B cell (primary cell): Measurements from ENCODE around the gene TMEM139. TPM values are rescaled to one million over a fixed set of nuclear protein-coding genes. Genes with fewer than 3 reads are reported as not detected.

Source experiments
- ATAC-seq: fragments of 200-7000 bp; cut with Tn5 transposase; one replicate; pipeline ENCODE4 v1.10.0; 2021; ENCODE audit warnings: low read depth, mild to moderate bottlenecking, moderate number of reproducible peaks, moderate library complexity
- CTCF ChIA-PET: fragments of 350-600 bp; sonication (Branson Sonifier 250); formaldehyde crosslinking; loops from one replicate; lab custom pipeline; 2021; ENCODE audit warnings: antibody characterized with exemption, inconsistent platforms; lab: Charles Lee
- POLR2A ChIA-PET: fragments of 350-600 bp; sonication (Branson Sonifier 250); formaldehyde crosslinking; loops from one replicate; lab custom pipeline; 2021; ENCODE audit warnings: antibody characterized with exemption; lab: Charles Lee
- DNase-seq: peaks from one replicate; pipeline ENCODE4 v3.0.0; 2013
- H2AFZ ChIP-seq: 2 replicates; pipeline ENCODE4 v1.6.1; 2012; ENCODE audit warnings: mild to moderate bottlenecking, low read depth, low read length; ENCODE audit not compliant: insufficient read depth, poor library complexity, severe bottlenecking
- H3K27ac ChIP-seq, 2 donors: 1 replicate in 1 of 2; 2 replicates in 1 of 2; pipeline ENCODE4 v1.5.1; 2012 to 2013; ENCODE audit warnings: low read length in 2 of 2, mild to moderate bottlenecking in 2 of 2, moderate library complexity in 1 of 2
- H3K27me3 ChIP-seq, 4 experiments: fragments of 200-600 bp in 1 of 4; sonication (generic) in 1 of 4; replicated peaks in 1 of 4; 1 replicate in 2 of 4; 2 replicates in 2 of 4; pipeline versions ENCODE4 v1.6.1 to v1.7.0; 2013 to 2016; ENCODE audit warnings: low read length in 3 of 4, mild to moderate bottlenecking in 2 of 4, mixed read lengths in 1 of 4, moderate library complexity in 1 of 4; ENCODE audit not compliant: insufficient read depth in 4 of 4, control insufficient read depth in 3 of 4; ENCODE audit errors: control extremely low read depth in 1 of 4
- H3K36me3 ChIP-seq, 2 experiments: replicated peaks in 1 of 2; 1 replicate in 1 of 2; 2 replicates in 1 of 2; pipeline versions ENCODE4 v1.6.1 to v1.7.1; 2013; ENCODE audit warnings: low read length in 1 of 2; ENCODE audit not compliant: insufficient read depth in 2 of 2, control insufficient read depth in 1 of 2; ENCODE audit errors: control extremely low read depth in 1 of 2, extremely low read depth in 1 of 2
- H3K4me1 ChIP-seq, 2 donors: fragments of 200-600 bp in 1 of 2; sonication (generic) in 1 of 2; 1 replicate in 1 of 2; 2 replicates in 1 of 2; pipeline versions ENCODE4 v1.5.1 to v1.6.1; 2013 to 2017; ENCODE audit warnings: low read length in 2 of 2; ENCODE audit not compliant: control insufficient read depth in 2 of 2, insufficient read depth in 2 of 2
- H3K4me2 ChIP-seq: replicated peaks from 2 replicates; pipeline ENCODE3; 2012; ENCODE audit warnings: mild to moderate bottlenecking, low read depth, low read length; ENCODE audit not compliant: poor library complexity, severe bottlenecking
- H3K4me3 ChIP-seq, 5 experiments: fragments of 200-600 bp in 1 of 5; sonication (generic) in 1 of 5; 1 replicate in 3 of 5; 2 replicates in 2 of 5; pipeline versions ENCODE4 v1.5.1 to v1.7.0; 2011 to 2016; ENCODE audit warnings: low read length in 4 of 5, mild to moderate bottlenecking in 4 of 5, low read depth in 2 of 5, control low read depth in 1 of 5, moderate library complexity in 1 of 5; ENCODE audit not compliant: insufficient read depth in 1 of 5; ENCODE audit errors: control extremely low read depth in 1 of 5, extremely low read depth in 1 of 5
- H3K79me2 ChIP-seq: fragments of 200-600 bp; sonication (generic); one replicate; pipeline ENCODE4 v1.6.0; 2016; ENCODE audit warnings: low read length; ENCODE audit not compliant: control insufficient read depth, insufficient read depth
- H3K9ac ChIP-seq: fragments of 200-600 bp; sonication (generic); 2 replicates; pipeline ENCODE4 v1.6.1; 2017; ENCODE audit warnings: mild to moderate bottlenecking, low read length, moderate library complexity
- H3K9me3 ChIP-seq, 3 donors: one replicate each; pipeline versions ENCODE4 v1.6.1 to v1.7.1; 2013; ENCODE audit warnings: low read length in 2 of 3; ENCODE audit not compliant: control insufficient read depth in 2 of 3, insufficient read depth in 1 of 3; ENCODE audit errors: control extremely low read depth in 1 of 3
- H4K20me1 ChIP-seq: 2 replicates; pipeline ENCODE4 v1.6.0; 2012; ENCODE audit warnings: mild to moderate bottlenecking, low read length; ENCODE audit not compliant: insufficient read depth, control insufficient read depth, poor library complexity, severe bottlenecking
- H3K27ac Mint-ChIP-seq: one replicate; pipeline ENCODE4 v1.8.0; 2021; ENCODE audit warnings: mixed read lengths
- H3K27me3 Mint-ChIP-seq: one replicate; pipeline ENCODE4 v1.8.0; 2021; ENCODE audit warnings: mixed read lengths
- H3K4me1 Mint-ChIP-seq: one replicate; pipeline ENCODE4 v1.8.0; 2021; ENCODE audit warnings: mixed read lengths
- H3K4me3 Mint-ChIP-seq: one replicate; pipeline ENCODE4 v1.8.0; 2021; ENCODE audit warnings: mixed read lengths
- H3K9me3 Mint-ChIP-seq: one replicate; pipeline ENCODE4 v1.8.0; 2022; ENCODE audit warnings: mixed read lengths; ENCODE audit not compliant: insufficient read depth
- CTCF ChIP-seq: fragments of 200-600 bp; IDR thresholded peaks from one replicate; pipeline ENCODE4 v1.8.0; 2022; ENCODE audit warnings: antibody characterized with exemption, mild to moderate bottlenecking
- EZH2 ChIP-seq: IDR thresholded peaks from 2 replicates; pipeline ENCODE4 v1.6.1; 2012; ENCODE audit warnings: borderline replicate concordance, low read depth, mild to moderate bottlenecking, moderate library complexity, low read length; ENCODE audit not compliant: insufficient read depth, poor library complexity, severe bottlenecking
- WGBS: methylation state at CpG from one replicate; pipeline ENCODE4 v1.1.5; 2013; ENCODE audit warnings: missing lambda C conversion rate; ENCODE audit not compliant: insufficient coverage; 5-methylcytosine and 5-hydroxymethylcytosine counted together
- intact Hi-C: fragments of 100-400 bp; cut with micrococcal nuclease; formaldehyde crosslinking; loops from one replicate; pipeline ENCODE4 v1.10.0; 2022
- polyA plus RNA-seq: library from polyadenylated mRNA; depleted of rRNA; stranded (reverse); fragments of >200 nt; gene quantifications from 2 replicates; pipeline ENCODE4 v1.2.3, GENCODE V29; 2012
- total RNA-seq, 2 donors: library from RNA; stranded (reverse); fragments of 120-200 nt in 1 of 2; gene quantifications; 1 replicate in 1 of 2; 2 replicates in 1 of 2; pipeline versions ENCODE4 v1.2.3 to v1.2.4, GENCODE V29; 2013 to 2022

The TMEM139 gene
- total and polyA plus RNA-seq, 2 donors (not counting 1 experiment from before 2014, with no cell fraction given), result 0.12 TPM; not detected in 1

GRCh38 chr7:143280566-143280965 lies 4.2 kb upstream of the TMEM139 start:
- H3K9me3 Mint-ChIP-seq, result no peaks in the 10 kb centered on the region

GRCh38 chr7:143281529-143281928 lies 3.2 kb upstream of the TMEM139 start:
- H3K36me3 ChIP-seq, result no peaks in the 10 kb centered on the region
- H3K4me3 ChIP-seq, result no peak overlapping the region
- Mint-ChIP-seq H3K9me3 (no peaks in the 10 kb centered on the region), H3K27ac (no peak overlapping the region), H3K4me1 (peaks cover 33% of the 10 kb centered on the region), H3K4me3 (no peak overlapping the region), H3K27me3 (no peaks in the 10 kb centered on the region)
- ChIA-PET POLR2A (no interaction called here), CTCF (interaction anchor here (0.7 to 0.8 kb wide), 3 partner anchors 10 to 41 kb away, joined by 3 to 4 read pairs (median 4); no protein-coding TSS in a partner anchor)
- no peak overlapping the region for H3K9ac ChIP-seq
- intact Hi-C loops, result no loop called here
- peaks cover 18 to 25% of the 10 kb centered on the region in 2 donors for H3K4me1 ChIP-seq
- TF ChIP-seq CTCF (no peak), EZH2 (no peak)
- no peaks in the 10 kb centered on the region for H3K9me3 ChIP-seq
- no peak overlapping the region for H3K27ac ChIP-seq
- WGBS, result no CpG with 5 or more reads among the region's 2 CpGs
- no peak overlapping the region for H2AFZ ChIP-seq
- H3K4me2 ChIP-seq, result no peak overlapping the region
- no peaks in the 10 kb centered on the region for H3K27me3 ChIP-seq
- ATAC-seq, result no peak
- H3K79me2 ChIP-seq, result no peaks in the 10 kb centered on the region
- DNase-seq, result no peak
- H4K20me1 ChIP-seq, result no peaks in the 10 kb centered on the region

More at GRCh38 chr7:143280566-143280965, 4.2 kb upstream of the TMEM139 start:
- no peak for TF ChIP-seq EZH2
- no peak for TF ChIP-seq CTCF
- H3K4me1 Mint-ChIP-seq, result peaks cover 33% of the 10 kb centered on the region
- Histone ChIP-seq H2AFZ (peak overlapping the region; percentile 6), H3K4me3 (no peak overlapping the region), H3K9me3 (no peaks in the 10 kb centered on the region), H3K79me2 (no peaks in the 10 kb centered on the region), H3K4me2 (no peak overlapping the region), H3K27me3 (no peaks in the 10 kb centered on the region), H3K4me1 (peaks cover 18 to 25% of the 10 kb centered on the region in 2 donors), H3K27ac (no peak overlapping the region), H4K20me1 (no peaks in the 10 kb centered on the region), H3K9ac (no peak overlapping the region), H3K36me3 (no peaks in the 10 kb centered on the region)
- H3K4me3 Mint-ChIP-seq, result no peak overlapping the region
- POLR2A ChIA-PET, result interaction anchor here (0.5 kb wide), 1 partner anchor 9 kb away, joined by 6 read pairs; no protein-coding TSS in a partner anchor
- CTCF ChIA-PET, result interaction anchor here (1.8 to 1.9 kb wide), 2 partner anchors 19 to 40 kb away, joined by 8 to 12 read pairs; no protein-coding TSS in a partner anchor
- no peak for DNase-seq
- H3K27ac Mint-ChIP-seq, result no peak overlapping the region
- H3K27me3 Mint-ChIP-seq, result no peaks in the 10 kb centered on the region
- no CpG with 5 or more reads among the region's 2 CpGs for WGBS
- ATAC-seq, result no peak
- intact Hi-C loops, result no loop called here
